Parathyroid adenoma (tissue), 2 donors: ENCODE data around the gene CNR2.

ENCODE experiments used
- H2AFZ ChIP-seq: fragments of 300-600 bp; sonication (generic); one replicate; pipeline ENCODE4 v1.7.0; 2017; ENCODE audit warnings: antibody characterized with exemption, mild to moderate bottlenecking
- H3K27ac ChIP-seq: fragments of 300-600 bp; sonication (generic); one replicate; pipeline ENCODE4 v1.7.0; 2017
- H3K27me3 ChIP-seq: fragments of 300-600 bp; sonication (generic); one replicate; pipeline ENCODE4 v1.7.0; 2017; ENCODE audit warnings: low read length; ENCODE audit not compliant: control insufficient read depth, insufficient read depth
- H3K36me3 ChIP-seq: fragments of 300-600 bp; sonication (generic); one replicate; pipeline ENCODE4 v1.7.0; 2017; ENCODE audit warnings: low read length; ENCODE audit not compliant: control insufficient read depth, insufficient read depth
- H3K4me1 ChIP-seq: fragments of 300-600 bp; sonication (generic); one replicate; pipeline ENCODE4 v1.7.0; 2017; ENCODE audit warnings: control low read depth
- H3K4me2 ChIP-seq: fragments of 300-600 bp; sonication (generic); one replicate; pipeline ENCODE4 v1.7.0; 2017; ENCODE audit warnings: low read length
- H3K4me3 ChIP-seq: fragments of 300-600 bp; sonication (generic); one replicate; pipeline ENCODE4 v1.7.0; 2017; ENCODE audit warnings: low read depth, low read length
- H3K79me2 ChIP-seq: fragments of 300-600 bp; sonication (generic); one replicate; pipeline ENCODE4 v1.7.0; 2017; ENCODE audit warnings: control low read depth
- H3K9ac ChIP-seq: fragments of 300-600 bp; sonication (generic); one replicate; pipeline ENCODE4 v1.7.0; 2017; ENCODE audit warnings: mild to moderate bottlenecking
- H3K9me3 ChIP-seq: fragments of 300-600 bp; sonication (generic); one replicate; pipeline ENCODE4 v1.7.0; 2017; ENCODE audit warnings: low read length; ENCODE audit not compliant: control insufficient read depth
- CTCF ChIP-seq: fragments of 300-600 bp; sonication (generic); IDR thresholded peaks from one replicate; pipeline ENCODE4 v1.7.0; 2017; ENCODE audit warnings: antibody characterized with exemption, mild to moderate bottlenecking
- donor health status: primary hyperparathyroidism.

CNR2 gene

GRCh38 chr1:23872421-23872820, 40.7 kb downstream of the CNR2 start:
- H3K27me3 ChIP-seq, result no peaks in the 10 kb centered on the region
- TF ChIP-seq CTCF, result no peak

DNA sequence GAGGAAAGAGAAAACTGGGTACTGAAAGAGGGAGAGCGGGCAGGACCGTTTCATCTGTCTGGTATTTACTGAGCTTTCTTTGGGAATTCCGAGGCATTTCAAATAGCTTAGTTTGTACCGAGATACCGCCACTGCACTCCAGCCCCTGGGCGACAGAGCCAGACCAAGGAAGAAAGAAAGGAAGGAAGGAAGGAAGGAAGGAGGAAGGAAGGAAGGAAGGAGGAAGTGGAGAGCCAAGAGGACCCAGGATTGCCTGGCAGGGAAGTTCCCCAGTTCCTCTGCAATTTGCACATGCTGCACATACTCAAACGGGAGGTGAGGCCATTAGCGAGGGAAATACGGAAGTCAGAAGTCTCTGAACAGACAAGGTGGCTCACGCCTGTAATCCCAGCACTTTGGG, 44.1 kb downstream of the CNR2 start:
- H3K9me3 ChIP-seq, result no peaks in the 10 kb centered on the region
- H3K36me3 ChIP-seq, result no peaks in the 10 kb centered on the region
- H3K4me3 ChIP-seq, result peak overlapping the region; percentile 75
- H3K4me1 ChIP-seq, result peaks cover 2% of the 10 kb centered on the region
- H3K27ac ChIP-seq, result peak overlapping the region; percentile 66
- TF ChIP-seq CTCF, result no peak
- no peaks in the 10 kb centered on the region for H3K79me2 ChIP-seq
- peak overlapping the region; percentile 97 for H2AFZ ChIP-seq
- no peaks in the 10 kb centered on the region for H3K27me3 ChIP-seq
- H3K4me2 ChIP-seq, result peak overlapping the region; percentile 81
- no peak overlapping the region for H3K9ac ChIP-seq

More at GRCh38 chr1:23872421-23872820, 40.7 kb downstream of the CNR2 start:
- Histone ChIP-seq H3K79me2 (no peaks in the 10 kb centered on the region), H2AFZ (no peak overlapping the region), H3K4me1 (no peaks in the 10 kb centered on the region), H3K9ac (no peak overlapping the region), H3K36me3 (no peaks in the 10 kb centered on the region), H3K4me3 (no peak overlapping the region), H3K4me2 (no peak overlapping the region), H3K27ac (no peak overlapping the region), H3K9me3 (no peaks in the 10 kb centered on the region)

DNA sequence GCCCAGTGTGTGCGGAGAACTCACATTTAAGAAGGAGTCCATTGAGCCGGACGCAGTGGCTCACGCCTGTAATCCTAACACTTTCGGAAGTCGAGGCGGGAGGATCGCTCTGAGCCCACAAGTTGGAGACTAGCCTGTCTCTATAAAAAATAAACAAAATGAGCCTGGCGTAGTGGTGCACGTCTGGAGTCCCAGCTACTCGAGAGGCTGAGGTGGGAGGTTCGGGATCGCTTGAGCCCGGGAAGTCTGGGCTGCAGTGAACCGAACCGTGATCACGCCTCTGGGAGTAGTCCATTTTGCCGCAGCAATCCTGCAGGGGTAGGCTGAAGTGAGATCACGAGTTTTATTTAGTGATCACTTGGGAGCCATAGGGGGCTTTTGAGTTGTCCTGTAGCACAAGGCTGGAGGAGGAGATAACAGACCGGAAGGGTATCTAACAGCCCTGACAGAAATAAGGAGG, 44.6 kb downstream of the CNR2 start:
- peak overlapping the region; percentile 81 for H3K4me2 ChIP-seq
- no peaks in the 10 kb centered on the region for H3K36me3 ChIP-seq
- no peaks in the 10 kb centered on the region for H3K9me3 ChIP-seq
- H3K79me2 ChIP-seq, result no peaks in the 10 kb centered on the region
- H2AFZ ChIP-seq, result peak overlapping the region; percentile 97
- peaks cover 2% of the 10 kb centered on the region for H3K4me1 ChIP-seq
- TF ChIP-seq CTCF, result no peak
- peak overlapping the region; percentile 66 for H3K27ac ChIP-seq
- H3K27me3 ChIP-seq, result no peaks in the 10 kb centered on the region
- H3K9ac ChIP-seq, result no peak overlapping the region
- peak overlapping the region; percentile 75 for H3K4me3 ChIP-seq

GRCh38 chr1:23867895-23868556, 45.1 kb downstream of the CNR2 start, which contains the start of gene FUCA1:
Gene FUCA1, minus strand, starts transcription at chr1:23868290. Its CDS starts 4 bp downstream, at chr1:23868286.
- Histone ChIP-seq H3K27me3 (no peaks in the 10 kb centered on the region), H3K4me2 (peak within 1 kb of the TSS; percentile 81), H3K9me3 (no peaks in the 10 kb centered on the region), H3K9ac (peak within 1 kb of the TSS; percentile 53), H3K27ac (peak within 1 kb of the TSS; percentile 66), H3K36me3 (no peaks in the 10 kb centered on the region), H2AFZ (peak within 1 kb of the TSS; percentile 97), H3K4me1 (peaks cover 2% of the 10 kb centered on the region), H3K4me3 (peak within 1 kb of the TSS; percentile 75), H3K79me2 (no peaks in the 10 kb centered on the region)
- TF ChIP-seq CTCF, result peak; percentile 90

- no peak for TF ChIP-seq CTCF
- Histone ChIP-seq H3K4me2 (peak overlapping the region; percentile 81), H3K4me1 (peaks cover 2% of the 10 kb centered on the region), H3K79me2 (no peaks in the 10 kb centered on the region), H3K27me3 (no peaks in the 10 kb centered on the region), H3K9ac (no peak overlapping the region), H3K9me3 (no peaks in the 10 kb centered on the region), H3K4me3 (peak overlapping the region; percentile 75), H3K36me3 (no peaks in the 10 kb centered on the region), H3K27ac (peak overlapping the region; percentile 66), H2AFZ (peak overlapping the region; percentile 97)
Observed at GRCh38 chr1:23867542-23867894, 45.6 kb downstream of the CNR2 start.
